Measurements from ENCODE around the gene B4GALT1.

DNA sequence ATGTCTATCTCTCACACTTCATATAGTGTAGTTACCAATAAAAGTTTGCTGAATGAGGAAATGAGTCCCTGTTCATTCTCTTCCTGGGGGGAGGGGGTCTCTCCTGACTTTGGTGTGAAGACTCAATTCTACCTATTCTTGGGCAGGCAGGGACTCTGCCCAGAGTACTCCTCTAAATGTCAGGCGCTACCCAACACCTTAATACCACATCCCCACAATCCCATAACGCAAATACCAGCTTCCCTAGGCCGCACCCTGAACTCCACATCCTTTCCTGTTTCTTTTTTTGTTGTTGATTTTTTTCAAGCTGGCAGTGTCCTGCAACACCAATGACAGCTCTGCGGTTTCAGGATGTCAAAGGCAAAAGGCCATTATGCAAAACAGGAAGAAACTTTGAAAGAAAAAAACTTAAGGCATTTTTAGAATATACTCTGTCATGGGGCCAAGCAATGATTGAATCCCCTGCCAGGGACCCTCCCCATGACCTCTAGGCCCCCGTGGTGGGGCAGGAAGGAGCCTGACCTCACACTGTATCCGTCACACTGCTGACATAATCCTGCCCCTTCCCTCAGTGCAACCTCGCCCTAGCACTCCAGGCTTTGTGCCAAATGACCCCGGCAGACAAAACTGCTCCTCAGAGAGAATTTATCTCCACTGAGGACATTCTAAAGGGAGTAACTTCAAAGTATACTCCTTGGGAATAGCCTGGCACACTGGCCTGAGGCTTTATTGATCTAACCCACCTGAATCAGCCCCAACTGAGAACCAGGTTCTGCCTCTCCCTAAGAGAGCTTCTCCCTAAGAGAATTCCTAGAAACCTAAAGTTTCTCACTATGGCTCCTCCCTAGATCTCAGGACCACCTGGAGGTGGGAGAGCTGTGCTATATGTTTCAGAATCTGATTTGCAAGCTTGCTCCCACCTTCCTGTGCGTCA is 8.0 kb downstream of the B4GALT1 start:
- TF ChIP-seq, protein P1, sequence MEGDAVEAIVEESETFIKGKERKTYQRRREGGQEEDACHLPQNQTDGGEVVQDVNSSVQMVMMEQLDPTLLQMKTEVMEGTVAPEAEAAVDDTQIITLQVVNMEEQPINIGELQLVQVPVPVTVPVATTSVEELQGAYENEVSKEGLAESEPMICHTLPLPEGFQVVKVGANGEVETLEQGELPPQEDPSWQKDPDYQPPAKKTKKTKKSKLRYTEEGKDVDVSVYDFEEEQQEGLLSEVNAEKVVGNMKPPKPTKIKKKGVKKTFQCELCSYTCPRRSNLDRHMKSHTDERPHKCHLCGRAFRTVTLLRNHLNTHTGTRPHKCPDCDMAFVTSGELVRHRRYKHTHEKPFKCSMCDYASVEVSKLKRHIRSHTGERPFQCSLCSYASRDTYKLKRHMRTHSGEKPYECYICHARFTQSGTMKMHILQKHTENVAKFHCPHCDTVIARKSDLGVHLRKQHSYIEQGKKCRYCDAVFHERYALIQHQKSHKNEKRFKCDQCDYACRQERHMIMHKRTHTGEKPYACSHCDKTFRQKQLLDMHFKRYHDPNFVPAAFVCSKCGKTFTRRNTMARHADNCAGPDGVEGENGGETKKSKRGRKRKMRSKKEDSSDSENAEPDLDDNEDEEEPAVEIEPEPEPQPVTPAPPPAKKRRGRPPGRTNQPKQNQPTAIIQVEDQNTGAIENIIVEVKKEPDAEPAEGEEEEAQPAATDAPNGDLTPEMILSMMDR (IDR thresholded peaks at IDR 0.05), result no peak
- no peak for TF ChIP-seq POLR2A (IDR thresholded peaks at IDR 0.05)
- no peak for TF ChIP-seq EP300 (IDR thresholded peaks at IDR 0.05)

Data from ovary (tissue), 3 donors.